Measurements from ENCODE around the gene MYBPH. TPM values are rescaled to one million over a fixed set of nuclear protein-coding genes. Genes with fewer than 3 reads are reported as not detected.

The MYBPH gene
- total RNA-seq, 1 experiment from 2014 or later, result not detected

DNA sequence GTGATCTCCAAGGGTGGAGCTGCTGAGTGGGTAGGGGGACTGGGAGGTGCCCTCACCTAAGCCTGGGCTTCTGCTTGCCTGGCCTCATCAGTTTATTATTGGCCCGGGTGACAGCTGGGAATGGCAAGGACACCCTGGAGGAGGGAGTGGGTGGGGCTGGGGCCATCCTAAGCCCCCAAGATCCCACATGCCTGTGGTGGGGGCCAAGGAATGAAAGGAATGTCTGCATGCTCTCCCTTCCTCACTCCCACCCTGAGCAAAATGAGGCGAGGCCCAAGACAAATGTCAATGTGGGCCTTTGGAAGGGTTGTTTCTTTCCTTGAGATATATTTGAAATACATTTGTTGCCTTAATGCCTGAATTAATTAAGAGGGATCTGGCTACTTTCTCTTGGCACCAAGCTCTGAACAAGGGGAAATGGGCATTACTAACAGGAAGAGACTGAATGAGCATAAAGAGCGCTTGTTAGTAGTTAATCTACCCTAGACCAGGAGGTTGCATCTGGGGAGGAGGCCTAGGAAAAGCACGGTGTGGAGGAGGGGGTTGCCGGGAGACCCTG is 30.6 kb upstream of the MYBPH start:
- Histone ChIP-seq H3K4me2 (ENCODE audit: insufficient read depth, insufficient read length, low read length) (no peak overlapping the region), H2AFZ (ENCODE audit: low read length) (no peak overlapping the region), H4K8ac (replicated peaks; ENCODE audit: insufficient read length, low read depth, low read length) (no peak overlapping the region), H3K9me3 (ENCODE audit: control insufficient read depth, low read depth, low read length) (no peaks in the 10 kb centered on the region), H3K79me1 (ENCODE audit: insufficient read depth, low read depth, low read length, poor library complexity, severe bottlenecking) (no peaks in the 10 kb centered on the region), H2BK120ac (ENCODE audit: low read depth, low read length, poor library complexity, severe bottlenecking) (no peak overlapping the region), H3T11ph (ENCODE audit: low read length) (no peak overlapping the region), H2BK5ac (ENCODE audit: insufficient read length, low read length) (no peak overlapping the region), H3K23me2 (ENCODE audit: insufficient read length, low read depth, low read length, poor library complexity, severe bottlenecking) (no peaks in the 10 kb centered on the region), H3K27me3 (ENCODE audit: insufficient read depth, low read length) (peaks cover 2% of the 10 kb centered on the region; the same call in 1 of the 2 replicates), H4K91ac (ENCODE audit: insufficient read length, low read depth, low read length) (no peak overlapping the region), H3K79me2 (ENCODE audit: insufficient read depth, low read length) (no peaks in the 10 kb centered on the region), H3K18ac (ENCODE audit: insufficient read length, low read depth, low read length) (no peak overlapping the region), H2BK12ac (ENCODE audit: insufficient read length, low read depth, low read length) (no peak overlapping the region), H3K56ac (ENCODE audit: insufficient read length, low read depth, low read length) (no peak overlapping the region), H2BK20ac (ENCODE audit: low read depth, low read length, poor library complexity, severe bottlenecking) (no peak overlapping the region), H4K5ac (ENCODE audit: insufficient read length, low read depth, low read length) (no peak overlapping the region), H3K14ac (ENCODE audit: insufficient read depth, low read length) (no peak overlapping the region), H3K27ac (ENCODE audit: insufficient read length, low read depth, low read length) (no peak overlapping the region), H3K9ac (ENCODE audit: extremely low read depth, insufficient read length, low read length) (no peak overlapping the region), H3K23ac (ENCODE audit: insufficient read length, low read depth, low read length) (no peak overlapping the region), H4K20me1 (ENCODE audit: control insufficient read depth, insufficient read depth, insufficient read length) (no peaks in the 10 kb centered on the region), H3K4ac (ENCODE audit: low read depth, low read length) (no peak overlapping the region), H2AK5ac (ENCODE audit: insufficient read length, low read length) (no peak overlapping the region), H2BK15ac (ENCODE audit: low read depth, low read length) (no peak overlapping the region), H3K4me1 (ENCODE audit: insufficient read depth, low read length) (no peaks in the 10 kb centered on the region)
- Mint-ChIP-seq H3K9me3 (no peaks in the 10 kb centered on the region), H3K27ac (no peak overlapping the region; a peak in 1 of 7 replicates), H3K4me1 (peaks cover 5% of the 10 kb centered on the region in 2 experiments), H3K27me3 (ENCODE audit: low read depth) (peaks cover 13% of the 10 kb centered on the region), H3K36me3 (ENCODE audit: insufficient read depth in 1 of 3, low read depth in 3 of 3) (no peaks in the 10 kb centered on the region), H3K4me3 (no peak overlapping the region)
- no peak for DNase-seq
- no CpG with 5 or more reads among the region's 5 CpGs for WGBS (ENCODE audit: extremely low coverage, insufficient read length, low lambda C conversion rate)
- TF ChIP-seq, protein P1, sequence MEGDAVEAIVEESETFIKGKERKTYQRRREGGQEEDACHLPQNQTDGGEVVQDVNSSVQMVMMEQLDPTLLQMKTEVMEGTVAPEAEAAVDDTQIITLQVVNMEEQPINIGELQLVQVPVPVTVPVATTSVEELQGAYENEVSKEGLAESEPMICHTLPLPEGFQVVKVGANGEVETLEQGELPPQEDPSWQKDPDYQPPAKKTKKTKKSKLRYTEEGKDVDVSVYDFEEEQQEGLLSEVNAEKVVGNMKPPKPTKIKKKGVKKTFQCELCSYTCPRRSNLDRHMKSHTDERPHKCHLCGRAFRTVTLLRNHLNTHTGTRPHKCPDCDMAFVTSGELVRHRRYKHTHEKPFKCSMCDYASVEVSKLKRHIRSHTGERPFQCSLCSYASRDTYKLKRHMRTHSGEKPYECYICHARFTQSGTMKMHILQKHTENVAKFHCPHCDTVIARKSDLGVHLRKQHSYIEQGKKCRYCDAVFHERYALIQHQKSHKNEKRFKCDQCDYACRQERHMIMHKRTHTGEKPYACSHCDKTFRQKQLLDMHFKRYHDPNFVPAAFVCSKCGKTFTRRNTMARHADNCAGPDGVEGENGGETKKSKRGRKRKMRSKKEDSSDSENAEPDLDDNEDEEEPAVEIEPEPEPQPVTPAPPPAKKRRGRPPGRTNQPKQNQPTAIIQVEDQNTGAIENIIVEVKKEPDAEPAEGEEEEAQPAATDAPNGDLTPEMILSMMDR (conservative IDR thresholded peaks at IDR 0.05), result no peak

Data from H9 (cell line).